NCI-H2029 (cell line): ENCODE measurements around the gene DCUN1D3.
"Not testable (repeated sequence)": the region's sequence is repeated elsewhere in the genome, so short reads cannot be mapped to it uniquely, and the experiment has no call there.

Experiments
- DNase-seq: peaks from one replicate; lab custom pipeline; 2025; lab: John Stamatoyannopoulos, UW

DCUN1D3 gene

GRCh38 chr16:20900299-20901067 is at the start of gene DCUN1D3, which contains the start of gene LYRM1:
Gene DCUN1D3 (minus strand): TSS chr16:20900358. CDS start chr16:20862538, 37,820 bp downstream.
Gene LYRM1 (plus strand): TSS chr16:20900771. CDS start chr16:20915556, 14,785 bp downstream.
- peak; percentile 97 for DNase-seq

DNA sequence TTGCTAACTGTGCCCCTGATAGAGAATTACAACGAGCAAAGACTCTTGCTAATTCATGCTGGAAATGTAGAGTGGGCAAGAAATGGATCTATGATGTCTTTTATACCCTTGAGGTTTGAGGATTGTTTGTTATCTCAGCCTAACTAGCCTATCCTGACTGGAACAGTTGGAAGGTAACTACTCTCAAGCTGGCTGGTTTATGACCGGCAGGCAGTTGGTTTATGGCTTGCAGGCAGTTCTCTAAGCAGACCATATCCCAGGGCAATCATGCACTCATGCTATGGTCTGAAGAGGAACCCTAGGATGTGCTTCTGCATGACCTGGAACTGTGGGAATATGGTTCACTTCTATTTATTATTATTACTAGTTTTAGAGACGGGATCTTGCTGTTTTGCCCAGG is 49.5 kb upstream of the DCUN1D3 start:
- no peak for DNase-seq

GRCh38 chr16:20948444-20948843 is 48.3 kb upstream of the DCUN1D3 start:
- DNase-seq = no peak

GRCh38 chr16:20946015-20946629 is 46.0 kb upstream of the DCUN1D3 start:
- DNase-seq = no peak

- not testable (repeated sequence) for DNase-seq
These were observed 45.4 kb upstream of the DCUN1D3 start for GRCh38 chr16:20945575-20945875.

GRCh38 chr16:20944861-20945574 is 44.9 kb upstream of the DCUN1D3 start:
- DNase-seq = no peak

- DNase-seq = no peak
These were observed 42.1 kb upstream of the DCUN1D3 start for GRCh38 chr16:20942256-20942655.

- DNase-seq = no peak
These were observed 41.4 kb upstream of the DCUN1D3 start for GRCh38 chr16:20941636-20941926.

GRCh38 chr16:20940871-20941635 is 40.9 kb upstream of the DCUN1D3 start:
- no peak for DNase-seq

GRCh38 chr16:20939611-20940010 is 39.5 kb upstream of the DCUN1D3 start:
- DNase-seq = no peak

DNA sequence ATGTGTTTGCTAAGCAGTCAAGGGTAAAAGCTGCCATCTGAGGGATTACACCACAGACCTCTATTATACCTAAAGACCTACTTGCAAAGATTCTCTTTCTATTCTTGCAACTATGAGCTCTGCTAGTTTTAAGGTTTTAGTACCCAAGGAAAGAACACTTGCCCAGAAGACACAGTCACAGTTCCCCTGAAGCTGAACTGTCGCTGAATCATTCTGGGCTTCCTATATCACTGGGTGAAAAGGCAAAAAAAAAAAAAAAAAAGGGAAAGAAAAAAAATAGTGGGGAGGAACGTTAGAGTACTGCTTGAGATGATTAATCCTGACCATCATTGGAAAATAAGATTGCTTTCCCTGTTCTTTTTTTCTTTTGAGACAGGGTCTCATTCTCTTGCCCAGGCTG is 38.3 kb upstream of the DCUN1D3 start:
- no peak for DNase-seq

DNA sequence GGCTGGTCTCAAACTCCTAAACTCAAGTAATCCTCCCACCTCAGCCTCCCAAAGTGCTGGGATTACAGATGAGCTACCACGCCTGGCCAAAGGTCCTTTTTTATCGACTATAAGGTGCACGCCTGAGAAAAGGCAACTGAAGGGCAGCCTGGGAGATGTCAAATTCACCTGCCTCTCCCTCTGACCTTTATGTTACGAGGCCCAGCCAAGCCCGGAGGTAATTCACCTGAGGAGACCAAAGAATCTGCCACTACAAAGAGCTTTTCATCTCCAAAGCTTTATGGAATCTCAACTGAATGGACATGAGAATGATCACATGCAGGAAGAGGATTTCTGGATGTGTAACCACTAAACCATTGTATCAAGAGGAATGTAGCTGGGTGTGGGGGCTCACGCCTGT is 37.6 kb upstream of the DCUN1D3 start:
- DNase-seq = no peak

DNA sequence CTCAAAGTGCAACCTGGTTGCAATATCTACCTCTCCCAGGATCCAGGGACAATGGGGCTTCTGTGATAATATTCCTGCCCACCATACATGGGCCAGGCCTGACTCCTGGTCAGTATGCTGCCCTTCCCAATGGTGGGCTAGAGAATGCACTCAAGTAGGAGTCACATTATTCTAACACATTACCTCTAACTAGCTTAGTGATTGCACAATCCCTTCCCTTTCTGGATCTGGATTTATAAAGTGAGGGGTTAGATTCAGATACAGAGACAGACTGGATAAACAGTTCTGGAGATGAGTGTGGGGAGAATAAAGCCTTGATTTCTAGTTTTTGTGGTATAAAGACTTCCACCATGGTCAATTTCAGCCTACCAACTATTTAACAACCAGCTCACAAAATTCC is 33.4 kb upstream of the DCUN1D3 start:
- no peak for DNase-seq

DNA sequence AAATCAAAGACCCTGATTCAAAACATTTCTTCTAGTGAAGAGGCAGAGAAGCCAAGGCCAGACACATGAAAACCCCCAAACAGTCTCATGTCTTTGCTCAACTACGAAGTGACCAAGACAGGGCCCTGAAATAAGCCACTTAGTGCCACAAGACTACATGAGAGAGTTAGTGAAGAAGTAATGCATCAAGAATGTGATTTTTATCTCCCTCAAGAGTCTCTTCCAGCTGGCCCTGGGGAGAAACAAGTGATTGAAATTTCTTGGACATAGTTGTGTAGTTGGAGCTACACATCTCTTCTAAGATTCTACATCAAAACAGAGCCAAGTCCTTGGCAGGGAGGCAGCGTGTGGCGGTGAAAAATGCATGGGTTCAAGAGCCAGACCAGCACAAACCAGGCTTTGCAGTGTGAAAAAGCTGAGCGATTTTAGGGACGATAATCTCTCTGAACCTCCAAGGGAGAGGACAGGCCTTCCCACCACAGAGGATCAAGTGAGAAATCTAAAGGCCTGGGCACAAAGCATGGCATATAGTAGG is 31.0 kb upstream of the DCUN1D3 start:
- DNase-seq = no peak

DNA sequence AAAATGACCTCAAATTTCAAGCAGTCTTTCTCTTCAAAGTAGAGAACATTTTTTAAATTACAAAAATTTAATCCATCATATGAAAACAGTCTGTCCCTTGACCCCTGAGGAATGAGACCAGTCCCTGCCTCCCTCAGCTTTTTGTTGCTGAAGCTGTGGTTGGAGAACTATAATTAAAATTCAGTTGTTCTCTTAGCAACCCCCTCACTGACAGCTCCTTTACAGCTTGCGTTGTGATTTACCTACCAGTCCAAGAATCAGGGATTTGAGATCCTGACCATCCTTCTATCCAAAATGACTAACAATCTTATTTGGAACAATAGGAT is 30.2 kb upstream of the DCUN1D3 start:
- no peak for DNase-seq

DNA sequence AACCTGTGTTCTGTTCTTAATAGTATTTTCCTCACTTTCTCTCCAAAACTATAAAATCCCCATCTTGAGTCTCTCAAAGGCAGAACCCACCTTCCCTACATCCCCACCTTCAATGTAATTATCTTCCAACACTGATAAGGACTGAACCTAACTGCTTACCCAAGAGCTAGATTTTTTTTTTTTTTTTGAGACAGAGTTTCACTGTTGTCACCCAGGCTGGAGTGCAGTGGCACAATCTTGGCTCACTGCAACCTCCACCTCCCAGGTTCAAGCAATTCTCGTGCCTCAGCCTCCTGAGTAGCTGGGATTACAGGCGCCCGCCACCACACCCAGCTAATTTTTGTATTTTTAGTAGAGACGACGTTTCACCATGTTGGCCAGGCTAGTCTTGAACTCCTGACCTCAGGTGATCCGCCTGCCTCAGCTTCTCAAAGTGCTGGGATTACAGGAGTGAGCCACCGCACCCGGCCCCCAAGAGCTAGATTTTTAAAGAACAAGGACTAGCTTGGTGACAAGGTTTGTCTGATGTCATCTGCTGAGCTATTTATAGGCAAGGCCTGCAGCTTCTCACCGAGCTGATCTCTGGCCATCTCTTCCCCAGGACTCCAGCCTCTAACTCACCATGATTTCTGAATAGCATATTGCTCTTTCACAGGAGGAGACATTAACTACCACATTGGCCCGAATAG is 29.7 kb upstream of the DCUN1D3 start:
- DNase-seq = not testable (repeated sequence)

- DNase-seq = no peak
These were observed 28.7 kb upstream of the DCUN1D3 start for GRCh38 chr16:20928774-20929411.

DNA sequence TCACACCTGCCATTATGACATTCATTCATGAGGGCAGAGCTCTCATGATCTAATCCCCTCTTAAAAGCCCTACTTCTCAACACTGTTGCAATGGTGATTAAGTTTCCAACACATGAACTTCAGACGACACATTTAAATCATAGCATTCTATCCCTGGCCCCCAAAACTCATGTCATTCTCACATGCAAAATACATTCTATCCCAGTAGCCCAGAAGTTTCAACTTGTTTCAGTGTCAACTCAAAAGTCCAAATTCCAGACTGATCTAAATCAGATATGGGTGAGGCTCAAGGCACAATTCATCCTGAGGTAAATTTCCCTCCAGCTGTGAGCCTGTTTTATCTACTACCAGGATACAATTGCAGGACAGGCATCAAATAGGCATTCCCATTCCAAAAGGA is 25.6 kb upstream of the DCUN1D3 start:
- no peak for DNase-seq

GRCh38 chr16:20923876-20924275 is 23.7 kb upstream of the DCUN1D3 start:
- no peak for DNase-seq

GRCh38 chr16:20920799-20921198 is 20.6 kb upstream of the DCUN1D3 start:
- DNase-seq = no peak

GRCh38 chr16:20920091-20920490 is 19.9 kb upstream of the DCUN1D3 start:
- DNase-seq = no peak
